Trophoblast cell (in vitro differentiated cells and primary cell): ENCODE results near the gene MAML2.

ENCODE experiments used
- DNase-seq, 2 donors: peaks; one replicate each; pipeline ENCODE4 v3.0.0-alpha.2; 2016
- H2AFZ ChIP-seq: 2 replicates; pipeline ENCODE4 v1.6.1; 2013; ENCODE audit warnings: low read length, moderate library complexity, mild to moderate bottlenecking; ENCODE audit not compliant: insufficient read depth, poor library complexity
- H2AK5ac ChIP-seq: 2 replicates; pipeline ENCODE4 v1.6.1; 2013; ENCODE audit warnings: mild to moderate bottlenecking, low read length
- H2BK120ac ChIP-seq: 2 replicates; pipeline ENCODE4 v1.6.1; 2013; ENCODE audit warnings: low read length, mild to moderate bottlenecking, moderate library complexity; ENCODE audit not compliant: insufficient read depth, poor library complexity
- H2BK12ac ChIP-seq: 2 replicates; pipeline ENCODE4 v1.6.1; 2013; ENCODE audit warnings: mild to moderate bottlenecking, low read length, moderate library complexity
- H2BK5ac ChIP-seq: 2 replicates; pipeline ENCODE4 v1.6.1; 2013; ENCODE audit warnings: low read length, low read depth, moderate library complexity, mild to moderate bottlenecking; ENCODE audit not compliant: poor library complexity
- H3K14ac ChIP-seq: 2 replicates; pipeline ENCODE4 v1.6.1; 2013; ENCODE audit warnings: mild to moderate bottlenecking, low read length
- H3K18ac ChIP-seq: 2 replicates; pipeline ENCODE4 v1.6.1; 2013; ENCODE audit warnings: mild to moderate bottlenecking, low read length
- H3K23ac ChIP-seq: 2 replicates; pipeline ENCODE4 v1.6.1; 2013; ENCODE audit warnings: low read length
- H3K27ac ChIP-seq: 2 replicates; pipeline ENCODE4 v1.5.1; 2013; ENCODE audit warnings: low read depth, mild to moderate bottlenecking, inconsistent platforms, low read length, moderate library complexity
- H3K27me3 ChIP-seq: 2 replicates; pipeline ENCODE4 v1.6.1; 2013; ENCODE audit warnings: inconsistent platforms, mild to moderate bottlenecking, low read length, moderate library complexity; ENCODE audit not compliant: insufficient read depth
- H3K36me3 ChIP-seq, 2 experiments: 1 replicate in 1 of 2; 2 replicates in 1 of 2; pipeline ENCODE4 v1.6.1; 2013; ENCODE audit warnings: low read length in 2 of 2, mild to moderate bottlenecking in 2 of 2, moderate library complexity in 1 of 2; ENCODE audit not compliant: insufficient read depth in 2 of 2, control insufficient read depth in 1 of 2
- H3K4ac ChIP-seq: 2 replicates; pipeline ENCODE4 v1.6.1; 2013; ENCODE audit warnings: low read depth, mild to moderate bottlenecking, low read length, moderate library complexity
- H3K4me1 ChIP-seq, 2 experiments: 1 replicate in 1 of 2; 2 replicates in 1 of 2; pipeline ENCODE4 v1.6.1; 2013; ENCODE audit warnings: low read length in 2 of 2, mild to moderate bottlenecking in 2 of 2, moderate library complexity in 1 of 2; ENCODE audit not compliant: insufficient read depth in 2 of 2, control insufficient read depth in 1 of 2
- H3K4me2 ChIP-seq: 2 replicates; pipeline ENCODE4 v1.6.1; 2013; ENCODE audit warnings: inconsistent platforms, mild to moderate bottlenecking, low read length, moderate library complexity
- H3K4me3 ChIP-seq: 2 replicates; pipeline ENCODE4 v1.5.1; 2013; ENCODE audit warnings: mild to moderate bottlenecking, low read depth, low read length, inconsistent platforms
- H3K79me1 ChIP-seq: one replicate; pipeline ENCODE4 v1.6.1; 2013; ENCODE audit warnings: low read length
- H3K79me2 ChIP-seq: 2 replicates; pipeline ENCODE4 v1.6.1; 2013; ENCODE audit warnings: low read length, mild to moderate bottlenecking; ENCODE audit not compliant: control insufficient read depth, insufficient read depth, poor library complexity
- H3K9ac ChIP-seq: 2 replicates; pipeline ENCODE4 v1.6.1; 2013; ENCODE audit warnings: mild to moderate bottlenecking, low read length
- H3K9me3 ChIP-seq: 2 replicates; pipeline ENCODE4 v1.6.1; 2013; ENCODE audit warnings: low read depth, mild to moderate bottlenecking, control low read depth, inconsistent platforms, low read length; ENCODE audit not compliant: insufficient read depth
- H4K12ac ChIP-seq: 2 replicates; pipeline ENCODE4 v1.6.1; 2013; ENCODE audit warnings: low read depth, mild to moderate bottlenecking, low read length, moderate library complexity
- H4K8ac ChIP-seq: 2 replicates; pipeline ENCODE4 v1.6.1; 2013; ENCODE audit warnings: low read depth, mild to moderate bottlenecking, low read length, moderate library complexity
- H4K91ac ChIP-seq: one replicate; pipeline ENCODE4 v1.6.1; 2013; ENCODE audit warnings: low read depth, mild to moderate bottlenecking, low read length, moderate library complexity
- WGBS: extraction: QIAGEN DNeasy Blood & Tissue Kit; methylation state at CpG from one replicate; pipeline ENCODE4 v1.1.7; 2013; ENCODE audit warnings: missing lambda C conversion rate; ENCODE audit not compliant: insufficient read length, insufficient coverage; ENCODE audit errors: extremely low coverage; 5-methylcytosine and 5-hydroxymethylcytosine counted together

Gene MAML2

GRCh38 chr11:96137373-96137772 is 205.6 kb downstream of the MAML2 start:
- no CpG with 5 or more reads among the region's 2 CpGs for WGBS
- H2AFZ ChIP-seq, result no peak overlapping the region

GRCh38 chr11:96136613-96137298 is 206.2 kb downstream of the MAML2 start:
- Histone ChIP-seq H3K27ac (peak overlapping the region; percentile 48), H4K8ac (no peak overlapping the region), H3K18ac (no peak overlapping the region), H3K4ac (no peak overlapping the region), H2AFZ (no peak overlapping the region), H4K12ac (no peak overlapping the region), H3K4me1 (peaks cover 3 to 5% of the 10 kb centered on the region in 2 experiments), H4K91ac (no peak overlapping the region), H3K4me2 (no peak overlapping the region), H3K4me3 (no peak overlapping the region), H2BK5ac (no peak overlapping the region), H3K23ac (no peak overlapping the region), H3K36me3 (peaks cover 2 to 5% of the 10 kb centered on the region in 2 experiments), H2AK5ac (no peak overlapping the region), H3K27me3 (no peaks in the 10 kb centered on the region), H3K9ac (no peak overlapping the region), H3K14ac (no peak overlapping the region), H2BK120ac (no peak overlapping the region), H3K79me1 (peaks cover 5% of the 10 kb centered on the region), H3K9me3 (no peaks in the 10 kb centered on the region), H3K79me2 (peaks cover 2% of the 10 kb centered on the region), H2BK12ac (no peak overlapping the region)
- no peak for DNase-seq
- no CpG with 5 or more reads among the region's 3 CpGs for WGBS

More at GRCh38 chr11:96137373-96137772, 205.6 kb downstream of the MAML2 start:
- Histone ChIP-seq H3K79me2 (peaks cover 2% of the 10 kb centered on the region), H3K4me3 (no peak overlapping the region), H3K36me3 (peaks cover 3 to 5% of the 10 kb centered on the region in 2 experiments), H2BK120ac (no peak overlapping the region), H3K23ac (no peak overlapping the region), H3K4ac (no peak overlapping the region), H3K18ac (no peak overlapping the region), H3K14ac (no peak overlapping the region), H2BK12ac (no peak overlapping the region), H2BK5ac (no peak overlapping the region), H3K4me2 (no peak overlapping the region), H3K79me1 (peaks cover 5% of the 10 kb centered on the region), H3K4me1 (peaks cover 3 to 5% of the 10 kb centered on the region in 2 experiments), H3K9me3 (no peaks in the 10 kb centered on the region), H3K27ac (no peak overlapping the region), H2AK5ac (no peak overlapping the region), H4K91ac (no peak overlapping the region), H3K9ac (no peak overlapping the region), H4K8ac (no peak overlapping the region), H4K12ac (no peak overlapping the region), H3K27me3 (no peaks in the 10 kb centered on the region)
- no peak for DNase-seq

GRCh38 chr11:96134602-96135001 is 208.4 kb downstream of the MAML2 start:
- Histone ChIP-seq H3K18ac (no peak overlapping the region), H3K4ac (no peak overlapping the region), H2BK12ac (no peak overlapping the region), H3K36me3 (no peaks in the 10 kb centered on the region), H3K79me1 (no peaks in the 10 kb centered on the region), H4K12ac (no peak overlapping the region), H3K27ac (no peak overlapping the region), H3K23ac (no peak overlapping the region), H4K91ac (no peak overlapping the region), H3K4me2 (no peak overlapping the region), H3K9me3 (no peaks in the 10 kb centered on the region), H2BK120ac (no peak overlapping the region), H3K27me3 (no peaks in the 10 kb centered on the region), H2BK5ac (no peak overlapping the region), H3K4me1 (no peaks in the 10 kb centered on the region), H3K14ac (no peak overlapping the region), H3K79me2 (peaks cover 2% of the 10 kb centered on the region), H3K9ac (no peak overlapping the region), H2AFZ (no peak overlapping the region), H3K4me3 (no peak overlapping the region), H4K8ac (no peak overlapping the region), H2AK5ac (no peak overlapping the region)
- WGBS, result no CpG with 5 or more reads among the region's 1 CpG
- peak in 1 of 2 donors; percentile 54 for DNase-seq

GRCh38 chr11:96132437-96132836 is 210.6 kb downstream of the MAML2 start:
- no peak for DNase-seq
- no CpG with 5 or more reads among the region's 2 CpGs for WGBS
- Histone ChIP-seq H3K4me3 (no peak overlapping the region), H3K27me3 (no peaks in the 10 kb centered on the region), H2AFZ (no peak overlapping the region), H3K36me3 (no peaks in the 10 kb centered on the region), H3K9me3 (no peaks in the 10 kb centered on the region), H3K14ac (no peak overlapping the region), H4K91ac (no peak overlapping the region), H4K8ac (no peak overlapping the region), H2BK5ac (no peak overlapping the region), H2BK120ac (no peak overlapping the region), H3K79me2 (no peaks in the 10 kb centered on the region), H4K12ac (no peak overlapping the region), H3K23ac (no peak overlapping the region), H3K4ac (no peak overlapping the region), H3K4me2 (no peak overlapping the region), H2AK5ac (no peak overlapping the region), H3K27ac (no peak overlapping the region), H3K4me1 (no peaks in the 10 kb centered on the region), H3K79me1 (no peaks in the 10 kb centered on the region), H2BK12ac (no peak overlapping the region), H3K9ac (no peak overlapping the region), H3K18ac (no peak overlapping the region)
